Measurements from ENCODE around the gene CNIH3. TPM values are rescaled to one million over a fixed set of nuclear protein-coding genes. Genes with fewer than 3 reads are reported as not detected.

The CNIH3 gene
- total RNA-seq, 1 experiment from 2014 or later = 4.2 TPM

- H3K27me3 ChIP-seq (ENCODE audit: insufficient read depth, low read length) = no peaks in the 10 kb centered on the region
- no peak overlapping the region for H3K27ac ChIP-seq (ENCODE audit: insufficient read length, low read depth, low read length)
- H2AK5ac ChIP-seq (ENCODE audit: insufficient read length, low read length) = no peak overlapping the region
- no peaks in the 10 kb centered on the region for H4K20me1 ChIP-seq (ENCODE audit: control insufficient read depth, insufficient read depth, insufficient read length)
- H3K9me3 ChIP-seq (ENCODE audit: control insufficient read depth, low read depth, low read length) = no peaks in the 10 kb centered on the region
- H3K9ac ChIP-seq (ENCODE audit: extremely low read depth, insufficient read length, low read length) = no peak overlapping the region
- no peaks in the 10 kb centered on the region for H3K4me1 ChIP-seq (ENCODE audit: insufficient read depth, low read length)
- H3K4me1 Mint-ChIP-seq = peaks cover 9 to 13% of the 10 kb centered on the region in 2 experiments
- no peaks in the 10 kb centered on the region for H3K23me2 ChIP-seq (ENCODE audit: insufficient read length, low read depth, low read length, poor library complexity, severe bottlenecking)
- no peak overlapping the region for H3K4me3 Mint-ChIP-seq
- no peak overlapping the region for H2BK20ac ChIP-seq (ENCODE audit: low read depth, low read length, poor library complexity, severe bottlenecking)
- H2BK5ac ChIP-seq (ENCODE audit: insufficient read length, low read length) = no peak overlapping the region
- no peaks in the 10 kb centered on the region for H3K36me3 Mint-ChIP-seq (ENCODE audit: insufficient read depth in 1 of 3, low read depth in 3 of 3)
- H3T11ph ChIP-seq (ENCODE audit: low read length) = no peak overlapping the region
- no peak overlapping the region for H2AFZ ChIP-seq (ENCODE audit: low read length)
- H3K14ac ChIP-seq (ENCODE audit: insufficient read depth, low read length) = no peak overlapping the region
- WGBS (ENCODE audit: extremely low coverage, insufficient read length, low lambda C conversion rate) = no CpG with 5 or more reads among the region's 6 CpGs
- no peak for DNase-seq
- H3K79me2 ChIP-seq (ENCODE audit: insufficient read depth, low read length) = no peaks in the 10 kb centered on the region
- H3K79me1 ChIP-seq (ENCODE audit: insufficient read depth, low read depth, low read length, poor library complexity, severe bottlenecking) = no peaks in the 10 kb centered on the region
- no peak overlapping the region for H3K27ac Mint-ChIP-seq
- H3K4me2 ChIP-seq (ENCODE audit: insufficient read depth, insufficient read length, low read length) = no peak overlapping the region
- no peak overlapping the region for H4K8ac ChIP-seq (replicated peaks; ENCODE audit: insufficient read length, low read depth, low read length)
- no peaks in the 10 kb centered on the region; the same call in 1 of the 2 replicates for H3K27me3 Mint-ChIP-seq (ENCODE audit: low read depth)
- H2BK120ac ChIP-seq (ENCODE audit: low read depth, low read length, poor library complexity, severe bottlenecking) = no peak overlapping the region
- no peak overlapping the region for H2BK12ac ChIP-seq (ENCODE audit: insufficient read length, low read depth, low read length)
- H4K91ac ChIP-seq (ENCODE audit: insufficient read length, low read depth, low read length) = no peak overlapping the region
- H3K23ac ChIP-seq (ENCODE audit: insufficient read length, low read depth, low read length) = no peak overlapping the region
- no peaks in the 10 kb centered on the region for H3K9me3 Mint-ChIP-seq
- H3K56ac ChIP-seq (ENCODE audit: insufficient read length, low read depth, low read length) = no peak overlapping the region
- no peak overlapping the region for H3K18ac ChIP-seq (ENCODE audit: insufficient read length, low read depth, low read length)
- H3K4ac ChIP-seq (ENCODE audit: low read depth, low read length) = no peak overlapping the region
- H4K5ac ChIP-seq (ENCODE audit: insufficient read length, low read depth, low read length) = no peak overlapping the region
- H2BK15ac ChIP-seq (ENCODE audit: low read depth, low read length) = no peak overlapping the region
- TF ChIP-seq CTCF (conservative IDR thresholded peaks at IDR 0.05) = no peak
Measured at GRCh38 chr1:224727351-224728289, 111.5 kb downstream of the CNIH3 start.
